Left lobe of liver (tissue), 2 donors: ENCODE data around the gene RPS13. TPM values are rescaled to one million over a fixed set of nuclear protein-coding genes. Genes with fewer than 3 reads are reported as not detected.
"Not testable (repeated sequence)": the region's sequence is repeated elsewhere in the genome, so short reads cannot be mapped to it uniquely, and the experiment has no call there.

Source experiments
- ATAC-seq: fragments of 200-7000 bp; cut with Tn5 transposase; one replicate; pipeline ENCODE4 v1.9.1; 2020; ENCODE audit warnings: mild to moderate bottlenecking, moderate library complexity
- DNase-seq: peaks from one replicate; pipeline ENCODE4 v3.0.0-alpha.2; 2020; ENCODE audit warnings: low spot score
- total RNA-seq: library from RNA; stranded (reverse); gene quantifications from one replicate; pipeline ENCODE4 v1.2.1, GENCODE V29; 2021
- donor health status: DM: no; HTN: no; CAD: no; lungs with moderate emphysema.
- donor health status: DM: no; HTN: yes; CAD: no.

RPS13 gene
- 272 TPM for total RNA-seq

GRCh38 chr11:17077520-17078401 is at the start of gene RPS13:
Gene RPS13, minus strand, starts transcription at chr11:17077667. Its CDS starts 26 bp downstream, at chr11:17077641.
- DNase-seq (peak; percentile 98), ATAC-seq (peak; percentile 97)

GRCh38 chr11:17121981-17122380 is 44.5 kb upstream of the RPS13 start:
- ATAC-seq (no peak), DNase-seq (no peak)

DNA sequence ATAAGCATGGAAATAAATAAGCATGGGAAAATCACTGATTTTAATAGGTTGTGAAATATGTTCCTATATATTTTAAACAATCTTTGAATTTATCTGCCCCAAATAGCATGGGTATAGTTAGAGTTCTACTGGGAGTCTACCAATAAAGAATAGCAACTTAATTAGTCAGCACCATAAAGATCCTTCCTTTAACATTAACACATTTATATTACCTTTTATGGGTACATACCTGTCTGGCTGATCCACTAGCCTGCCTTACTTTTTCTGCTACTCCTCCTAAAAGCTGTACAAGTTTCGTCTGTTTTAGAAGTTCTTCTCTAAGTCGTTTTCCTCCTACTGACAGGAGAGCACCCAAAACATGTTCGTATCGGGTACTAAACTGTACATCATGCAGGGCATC is 39.8 kb upstream of the RPS13 start:
- ATAC-seq (no peak), DNase-seq (no peak)

DNA sequence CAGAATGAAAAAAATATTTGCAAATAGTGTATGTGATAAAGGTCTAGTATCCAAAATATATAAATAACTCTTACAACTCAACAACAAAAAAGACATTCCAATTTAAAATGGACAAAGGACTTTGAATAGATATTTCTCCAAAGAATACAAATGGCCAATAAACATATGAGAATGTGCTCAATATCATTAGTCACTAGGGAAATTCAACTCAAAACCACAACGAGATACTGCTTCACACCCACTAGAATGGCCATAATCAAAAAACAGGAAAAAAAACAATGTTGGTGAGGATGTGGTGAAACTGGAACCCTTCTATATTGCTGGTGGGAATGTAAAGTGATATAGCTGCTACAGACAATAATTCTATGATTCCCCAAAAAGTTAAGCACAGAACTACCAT is 38.6 kb upstream of the RPS13 start:
- no peak for DNase-seq
- no peak for ATAC-seq

DNA sequence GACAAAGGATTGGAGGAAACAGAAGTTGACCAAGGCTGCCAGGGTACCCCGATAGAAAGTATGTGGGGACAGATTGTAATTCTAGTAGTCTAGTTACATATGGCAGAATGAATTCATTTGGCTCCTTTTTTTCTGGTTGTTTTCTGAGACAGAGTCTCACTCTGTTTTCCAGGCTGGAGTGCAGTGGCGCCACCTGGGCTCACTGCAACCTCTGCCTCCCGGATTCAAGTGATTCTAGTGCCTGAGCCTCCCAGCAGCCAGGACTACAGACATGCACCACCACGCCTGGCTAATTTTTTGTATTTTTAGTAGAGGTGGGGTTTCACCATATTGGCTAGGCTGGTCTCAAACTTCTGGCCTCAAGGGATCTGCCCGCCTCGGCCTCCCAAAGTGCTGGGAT is 30.3 kb upstream of the RPS13 start:
- not testable (repeated sequence) for DNase-seq

GRCh38 chr11:17105404-17106040 is 28.1 kb upstream of the RPS13 start:
- ATAC-seq, DNase-seq: not testable (repeated sequence)

More for the DNA sequence above, 30.3 kb upstream of the RPS13 start:
- ATAC-seq: not testable (repeated sequence)

- no peak for ATAC-seq
- DNase-seq: no peak
Observed at GRCh38 chr11:17102462-17102861, 25.0 kb upstream of the RPS13 start.

DNA sequence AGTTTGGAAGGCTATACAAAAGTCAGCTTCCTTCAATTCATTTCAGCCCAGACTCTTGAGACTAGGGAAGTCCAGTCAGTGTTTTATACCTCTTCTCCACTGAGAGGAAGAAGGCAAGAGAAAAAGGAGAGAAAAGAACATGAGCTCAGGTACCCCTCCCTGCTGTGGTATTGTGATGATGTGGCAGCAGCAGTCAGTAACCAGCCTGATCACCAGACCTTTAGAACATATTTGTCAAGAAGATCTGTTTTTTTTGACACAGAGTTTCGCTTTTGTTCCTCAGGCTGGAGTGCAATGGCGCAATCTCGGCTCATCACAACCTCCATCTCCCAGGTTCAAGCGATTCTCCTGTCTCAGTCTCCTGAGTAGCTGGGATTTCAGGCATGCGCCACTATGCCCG is 21.2 kb upstream of the RPS13 start:
- ATAC-seq: no peak
- DNase-seq: no peak

DNA sequence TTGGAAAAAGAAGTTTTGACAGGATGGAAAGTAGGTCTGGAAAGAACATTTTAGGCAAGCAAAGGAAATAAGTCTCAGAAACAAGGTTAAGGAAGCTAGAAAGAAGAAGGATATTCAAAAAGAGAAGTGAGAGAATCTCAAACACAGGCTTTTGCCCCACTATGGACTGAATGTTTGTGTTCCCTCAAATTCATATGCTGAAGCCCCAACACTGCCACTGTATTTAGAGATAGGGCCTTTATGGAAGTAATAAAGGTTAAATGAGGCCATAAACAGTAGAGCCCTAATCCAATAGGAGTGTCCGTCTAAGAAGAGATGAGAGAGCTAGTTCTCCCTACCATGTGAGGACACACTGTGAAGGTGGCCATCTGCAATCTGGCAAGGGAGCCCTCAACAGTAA is 20.6 kb upstream of the RPS13 start:
- ATAC-seq (peak; percentile 42), DNase-seq (no peak)

- DNase-seq, ATAC-seq: not testable (repeated sequence)
Observed at GRCh38 chr11:17085976-17086375, 8.5 kb upstream of the RPS13 start.

DNA sequence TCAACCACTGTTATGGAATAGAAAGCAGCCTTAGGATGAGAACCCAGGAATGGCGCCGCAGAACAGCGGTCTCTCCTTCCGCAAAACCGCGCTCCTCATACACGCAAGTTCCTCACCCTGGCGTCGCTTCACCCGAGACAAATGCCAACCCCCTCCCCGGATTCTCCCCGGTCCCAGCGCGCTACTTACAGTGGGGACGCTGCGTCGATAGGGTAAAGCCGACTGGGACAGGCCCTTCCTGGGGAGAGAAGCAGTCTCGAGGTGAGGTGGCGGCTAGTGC is 287 bp downstream of the RPS13 start:
- DNase-seq (no peak), ATAC-seq (peak; percentile 18)

DNA sequence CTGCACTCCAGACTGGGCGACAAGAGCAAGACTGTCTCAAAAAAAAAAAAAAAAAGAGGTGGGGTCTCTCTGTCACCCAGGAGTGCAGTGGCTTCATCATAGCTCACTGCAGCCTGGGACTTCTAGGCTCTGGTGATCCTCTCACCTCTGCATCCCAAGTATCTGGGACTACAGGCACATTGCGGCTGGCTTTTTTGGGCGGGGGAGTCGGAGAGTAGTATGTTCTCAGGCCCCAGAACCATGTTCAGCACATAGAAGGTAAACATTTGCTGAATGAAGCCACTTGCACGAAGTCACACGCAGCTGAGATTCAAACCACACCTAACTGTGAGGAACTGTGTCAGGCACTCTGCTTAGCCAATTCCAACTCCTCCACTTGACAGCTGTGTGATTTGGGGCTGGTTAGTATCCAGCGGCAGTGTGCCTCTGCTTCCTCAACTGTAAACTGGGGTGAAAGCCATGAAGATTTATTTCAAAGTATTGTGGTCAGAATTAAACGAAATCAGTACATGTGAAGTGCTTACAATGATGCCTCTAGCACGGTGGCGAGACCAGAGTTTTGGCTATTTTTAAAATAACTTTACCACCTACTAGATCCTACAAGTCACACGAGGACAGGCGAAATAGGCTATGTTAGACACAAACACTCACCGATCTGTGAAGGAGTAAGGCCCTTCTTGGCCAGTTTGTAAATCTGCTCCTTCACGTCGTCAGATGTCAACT is 789 bp downstream of the RPS13 start:
- no peak for ATAC-seq
- no peak for DNase-seq

GRCh38 chr11:17075506-17075905 is 2.0 kb downstream of the RPS13 start:
- ATAC-seq (no peak), DNase-seq (no peak)

GRCh38 chr11:17073370-17074027 is 4.0 kb downstream of the RPS13 start:
- DNase-seq: no peak
- ATAC-seq: no peak

DNA sequence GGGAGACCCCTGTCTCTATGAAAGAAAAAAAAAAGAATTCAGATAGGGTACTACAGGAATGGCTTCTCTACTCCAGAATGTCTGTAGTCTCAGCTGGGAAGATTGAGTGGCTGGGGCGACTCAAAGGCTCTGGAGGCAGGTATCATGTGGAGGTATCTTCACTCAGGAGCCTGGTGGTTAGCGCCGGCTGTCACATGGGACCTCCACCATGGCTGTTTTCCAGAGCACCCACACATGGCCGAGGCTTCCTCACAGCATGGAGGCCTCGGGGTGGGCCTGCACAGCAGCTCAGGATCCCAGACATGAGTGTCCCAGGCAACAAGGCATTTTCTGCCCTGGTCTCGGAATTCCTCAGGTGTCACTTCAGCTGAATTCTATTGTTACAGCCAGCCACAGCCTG is 10.1 kb downstream of the RPS13 start:
- ATAC-seq: no peak

GRCh38 chr11:17066691-17067090 is 10.8 kb downstream of the RPS13 start:
- no peak for DNase-seq
- no peak for ATAC-seq

More for the DNA sequence above, 10.1 kb downstream of the RPS13 start:
- DNase-seq: no peak

GRCh38 chr11:17063171-17064002 is 14.1 kb downstream of the RPS13 start:
- ATAC-seq: peak; percentile 100
- peak; percentile 73 for DNase-seq

- DNase-seq, ATAC-seq: not testable (repeated sequence)
Observed at GRCh38 chr11:17051146-17051545, 26.3 kb downstream of the RPS13 start.

DNA sequence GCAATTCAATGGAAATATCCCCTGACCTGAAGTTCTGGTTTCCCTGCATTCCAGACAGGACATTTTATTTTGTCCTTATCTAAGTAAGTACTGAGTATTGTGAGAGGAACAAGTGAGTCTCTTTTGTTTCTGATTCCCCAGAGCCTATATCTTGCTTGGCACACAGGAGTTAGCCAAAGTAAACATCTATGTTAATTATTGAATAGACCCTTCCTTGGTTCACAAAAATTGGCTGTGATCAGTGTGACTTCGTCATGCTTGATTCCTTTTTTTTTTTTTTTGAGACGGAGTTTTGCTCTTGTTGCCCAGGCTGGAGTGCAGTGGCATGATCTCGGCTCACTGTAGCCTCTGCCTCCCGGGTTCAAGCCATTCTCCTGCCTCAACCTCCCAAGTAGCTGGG is 29.0 kb downstream of the RPS13 start:
- peak; percentile 31 for ATAC-seq
- not testable (repeated sequence) for DNase-seq

DNA sequence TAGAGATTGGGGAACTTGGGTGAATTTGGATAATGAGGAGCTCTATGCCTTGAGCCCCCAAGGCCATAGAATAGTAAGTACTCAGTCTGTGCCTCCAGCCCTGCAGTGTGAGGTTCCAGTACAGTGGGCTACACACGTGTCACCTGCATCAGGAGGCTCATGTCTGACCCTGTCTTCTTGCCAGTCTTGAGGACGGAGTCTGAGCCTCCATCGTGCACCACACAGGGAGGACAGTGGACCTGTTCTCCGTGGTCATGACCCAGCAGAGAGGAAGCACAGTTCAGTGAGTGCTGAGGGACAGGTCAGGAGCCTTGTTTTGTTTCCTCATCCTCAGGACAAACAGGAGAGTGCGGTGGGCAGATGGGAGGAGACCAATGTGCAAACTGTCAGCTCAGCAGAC is 30.8 kb downstream of the RPS13 start:
- DNase-seq: no peak
- no peak for ATAC-seq
